RCC 7860 (cell line): ENCODE results near the gene CDC16.
"Not testable (repeated sequence)": the region's sequence is repeated elsewhere in the genome, so short reads cannot be mapped to it uniquely, and the experiment has no call there.

Experiments
- DNase-seq: peaks from one replicate; pipeline ENCODE4 v3.0.0-alpha.2; 2015; ENCODE audit warnings: low spot score
- FAIRE-seq: peaks from 2 replicates; lab custom pipeline; 2012; peaks lifted over from hg19 to GRCh38; lab: Jason Lieb, UNC

The CDC16 gene

DNA sequence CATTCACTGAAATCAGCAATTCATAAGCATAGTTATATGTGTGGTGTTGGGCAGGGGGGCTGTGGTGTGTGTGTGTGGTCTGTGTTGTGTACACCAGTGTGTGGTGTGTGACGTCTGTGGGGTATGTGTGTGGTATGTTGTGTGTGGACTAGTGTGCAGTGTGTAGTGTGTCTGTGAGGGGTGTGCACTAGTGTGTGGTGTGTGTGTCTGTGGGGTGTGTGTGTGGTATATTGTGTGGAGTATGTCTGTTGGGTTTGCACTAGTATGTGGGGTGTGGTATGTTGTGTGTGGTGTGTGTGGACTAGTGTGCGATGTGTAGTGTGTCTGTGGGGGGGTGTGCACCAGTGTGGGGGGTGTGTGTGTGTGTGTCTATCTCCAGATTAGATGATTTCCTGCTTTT, 7.2 kb upstream of the CDC16 start:
- DNase-seq, result no peak
- no peak for FAIRE-seq

- DNase-seq (no peak), FAIRE-seq (no peak)
These were observed 6.5 kb upstream of the CDC16 start for GRCh38 chr13:114228176-114228575.

GRCh38 chr13:114229506-114229905, 5.2 kb upstream of the CDC16 start:
- FAIRE-seq (no peak), DNase-seq (no peak)

DNA sequence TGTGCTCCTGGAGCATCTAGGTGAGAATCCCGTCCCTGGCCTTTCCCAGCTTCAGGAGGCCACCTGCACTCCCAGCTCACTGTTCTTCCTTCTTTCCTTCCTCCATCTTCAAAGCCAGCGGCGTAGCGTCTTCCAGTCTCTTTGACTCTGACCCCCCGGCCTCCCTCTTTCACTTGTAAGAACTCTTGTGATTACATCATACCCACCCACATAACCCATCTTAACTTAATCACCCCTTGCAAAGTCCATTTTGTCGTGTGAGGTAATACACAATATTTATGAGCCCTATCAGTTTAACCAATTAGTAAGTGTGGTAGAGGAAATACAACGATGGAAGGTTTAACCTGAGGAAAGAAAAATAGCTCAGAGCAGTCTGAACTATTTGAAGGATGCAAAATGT, 4.6 kb upstream of the CDC16 start:
- DNase-seq (no peak), FAIRE-seq (no peak)

- FAIRE-seq (no peak), DNase-seq (no peak)
These were observed 4.1 kb upstream of the CDC16 start for GRCh38 chr13:114230575-114230974.

GRCh38 chr13:114231886-114232285, 2.8 kb upstream of the CDC16 start:
- no peak for FAIRE-seq
- no peak for DNase-seq

DNA sequence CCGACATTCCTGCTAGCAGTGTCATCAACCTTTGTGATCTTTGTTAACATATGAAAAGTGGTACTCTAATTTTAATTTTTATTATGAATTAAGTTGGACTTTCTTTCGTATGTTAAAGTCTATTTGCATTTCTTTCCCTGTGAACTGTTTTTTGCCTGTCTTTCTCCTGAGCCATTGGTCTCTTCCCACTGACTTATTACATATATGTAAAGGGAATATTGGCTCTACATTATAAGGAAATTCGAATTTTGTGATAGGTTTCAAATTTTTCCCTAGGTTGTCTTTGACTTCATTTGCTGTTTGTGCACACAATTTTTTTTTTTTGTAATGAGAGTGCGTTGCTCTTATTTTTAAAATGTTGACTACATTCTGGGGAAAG, 442 bp upstream of the CDC16 start:
- FAIRE-seq, result no peak
- no peak for DNase-seq

- FAIRE-seq (no peak), DNase-seq (no peak)
These were observed 1.0 kb downstream of the CDC16 start for GRCh38 chr13:114235697-114236096.

GRCh38 chr13:114236227-114236626, 1.5 kb downstream of the CDC16 start:
- no peak for FAIRE-seq

GRCh38 chr13:114237415-114238112, 2.9 kb downstream of the CDC16 start:
- FAIRE-seq, result no peak
- no peak for DNase-seq

More at GRCh38 chr13:114236227-114236626, 1.5 kb downstream of the CDC16 start:
- DNase-seq, result no peak

DNA sequence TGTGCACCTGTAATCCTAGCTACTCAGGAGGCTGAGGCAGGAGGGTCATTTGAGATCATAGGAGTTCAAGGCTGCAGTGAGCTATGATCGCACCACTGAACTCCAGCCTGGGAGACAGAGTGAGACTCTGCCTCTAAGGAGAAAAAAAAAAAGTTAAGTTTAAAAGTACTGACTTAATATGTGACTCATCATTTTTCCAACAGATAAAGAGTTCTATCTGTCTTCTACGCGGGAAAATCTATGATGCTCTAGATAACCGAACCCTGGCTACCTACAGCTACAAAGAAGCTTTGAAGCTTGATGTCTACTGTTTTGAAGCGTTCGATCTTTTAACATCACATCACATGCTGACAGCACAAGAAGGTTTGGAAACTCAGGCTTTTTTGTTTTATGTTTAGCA, 7.2 kb downstream of the CDC16 start:
- FAIRE-seq (no peak), DNase-seq (no peak)

- DNase-seq (no peak), FAIRE-seq (no peak)
These were observed 9.3 kb downstream of the CDC16 start for GRCh38 chr13:114243971-114244370.

DNA sequence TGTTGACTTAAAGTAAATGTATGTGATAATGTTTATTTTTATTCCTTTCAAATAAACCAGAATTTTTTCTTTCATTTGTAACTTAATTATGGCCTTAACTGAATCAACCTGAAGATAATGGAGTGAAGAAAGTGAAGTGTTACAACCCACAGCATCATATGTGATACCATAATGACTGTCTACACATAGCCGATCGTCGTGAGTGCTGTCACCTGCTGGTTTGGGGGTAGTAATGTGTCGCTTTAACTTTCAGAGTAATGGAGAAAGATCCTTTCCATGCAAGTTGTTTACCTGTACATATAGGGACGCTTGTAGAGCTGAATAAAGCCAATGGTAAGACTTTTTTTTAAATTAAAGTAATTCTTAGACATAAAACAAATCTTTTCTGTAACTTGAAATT, 9.9 kb downstream of the CDC16 start:
- FAIRE-seq, result no peak

DNA sequence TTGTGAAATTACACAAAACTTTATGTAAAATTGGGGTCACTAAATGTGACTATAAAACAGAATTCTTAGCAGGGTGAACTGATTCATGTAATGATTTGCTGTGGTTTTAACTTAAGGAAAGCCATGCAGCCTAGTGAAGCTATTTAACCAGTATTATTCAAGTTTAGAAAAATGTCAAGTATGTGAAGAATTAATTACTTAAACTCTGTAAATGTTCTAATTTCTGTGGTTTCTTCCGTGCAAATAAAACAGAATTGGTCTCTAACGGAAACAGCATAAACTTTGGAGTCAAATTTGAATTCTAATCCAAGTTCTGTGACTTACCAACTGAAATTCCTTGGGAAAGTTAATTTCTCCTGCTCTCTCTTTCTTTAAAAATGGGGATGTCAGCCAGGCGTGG, 13.3 kb downstream of the CDC16 start:
- DNase-seq (no peak), FAIRE-seq (no peak)

More for the DNA sequence above, 9.9 kb downstream of the CDC16 start:
- DNase-seq, result no peak

GRCh38 chr13:114249077-114249476, 14.4 kb downstream of the CDC16 start:
- no peak for DNase-seq
- FAIRE-seq, result no peak

GRCh38 chr13:114251639-114252440, 17.1 kb downstream of the CDC16 start:
- FAIRE-seq, DNase-seq: not testable (repeated sequence)

- FAIRE-seq, result no peak
- no peak for DNase-seq
These were observed 21.9 kb downstream of the CDC16 start for GRCh38 chr13:114256547-114256946.

GRCh38 chr13:114257014-114257413, 22.3 kb downstream of the CDC16 start:
- FAIRE-seq (no peak), DNase-seq (no peak)

GRCh38 chr13:114258589-114258988, 23.9 kb downstream of the CDC16 start:
- FAIRE-seq, result no peak
- no peak for DNase-seq

- FAIRE-seq (no peak), DNase-seq (no peak)
These were observed 24.7 kb downstream of the CDC16 start for GRCh38 chr13:114259374-114259773.

- FAIRE-seq (no peak), DNase-seq (no peak)
These were observed 25.3 kb downstream of the CDC16 start for GRCh38 chr13:114259974-114260373.

GRCh38 chr13:114260814-114261213, 26.1 kb downstream of the CDC16 start:
- no peak for FAIRE-seq
- DNase-seq, result no peak
